Mammary epithelial cell (primary cell): Measurements from ENCODE around the gene STARD10.

Source experiments
- CTCF ChIP-seq, 2 donors: IDR thresholded peaks in 1 of 2; conservative IDR thresholded peaks in 1 of 2; 2 replicates each; pipeline ENCODE4 v1.5.1; 2011 to 2012; ENCODE audit warnings: inconsistent platforms in 2 of 2, low read length in 2 of 2, mild to moderate bottlenecking in 2 of 2, control low read depth in 1 of 2, low read depth in 1 of 2; ENCODE audit not compliant: insufficient read depth in 1 of 2; ENCODE audit errors: extremely low read depth in 1 of 2
- EZH2 ChIP-seq: IDR thresholded peaks from 2 replicates; pipeline ENCODE4 v1.6.1; 2012; ENCODE audit warnings: low read length, inconsistent platforms, borderline replicate concordance

- TF ChIP-seq CTCF (conservative IDR thresholded peaks at IDR 0.05 in 1 of 2, IDR thresholded peaks at IDR 0.05 in 1 of 2; ENCODE audit: extremely low read depth in 1 of 2, insufficient read depth in 1 of 2, low read depth in 1 of 2, low read length in 2 of 2) (no peak), EZH2 (no peak)
Measured at GRCh38 chr11:72736452-72737069, 57.3 kb downstream of the STARD10 start.
